Common myeloid progenitor, CD34-positive (primary cell): ENCODE results near the gene CDH22.

ENCODE experiments used
- CTCF ChIA-PET: fragments of 350-600 bp; sonication (Branson Sonifier 250); formaldehyde crosslinking; loops from one replicate; lab custom pipeline; 2021; ENCODE audit warnings: antibody characterized with exemption; lab: Charles Lee
- POLR2A ChIA-PET: fragments of 350-600 bp; sonication (Branson Sonifier 250); formaldehyde crosslinking; loops from one replicate; lab custom pipeline; 2021; ENCODE audit warnings: antibody characterized with exemption; lab: Charles Lee
- DNase-seq, 3 donors: peaks; one replicate each; pipeline versions ENCODE4 v3.0.0 to v3.0.0-alpha.2; 2013
- H3K27ac ChIP-seq, 2 experiments: 1 replicate in 1 of 2; 2 replicates in 1 of 2; pipeline ENCODE4 v1.7.0; 2013; ENCODE audit warnings: inconsistent platforms in 2 of 2, low read length in 2 of 2, mild to moderate bottlenecking in 2 of 2, low read depth in 1 of 2, moderate library complexity in 1 of 2; ENCODE audit not compliant: severe bottlenecking in 2 of 2, insufficient read depth in 1 of 2, poor library complexity in 1 of 2
- H3K27me3 ChIP-seq, 5 experiments: replicated peaks in 2 of 5; 1 replicate in 3 of 5; 2 replicates in 2 of 5; pipeline versions ENCODE4 v1.6.1 to v1.7.0; 2013; ENCODE audit warnings: low read length in 4 of 5, mild to moderate bottlenecking in 2 of 5, moderate library complexity in 2 of 5, inconsistent platforms in 1 of 5; ENCODE audit not compliant: insufficient read depth in 5 of 5, control insufficient read depth in 4 of 5
- H3K36me3 ChIP-seq, 4 experiments: 1 replicate in 2 of 4; 2 replicates in 2 of 4; pipeline versions ENCODE4 v1.6.1 to v1.7.0; 2013; ENCODE audit warnings: low read length in 3 of 4, control low read depth in 1 of 4, mild to moderate bottlenecking in 1 of 4; ENCODE audit not compliant: control insufficient read depth in 4 of 4, insufficient read depth in 4 of 4
- H3K4me1 ChIP-seq, 4 experiments: 1 replicate in 3 of 4; 2 replicates in 1 of 4; pipeline versions ENCODE4 v1.6.1 to v1.7.1; 2013; ENCODE audit warnings: low read length in 3 of 4, mild to moderate bottlenecking in 3 of 4, control low read depth in 1 of 4, inconsistent platforms in 1 of 4, moderate library complexity in 1 of 4; ENCODE audit not compliant: control insufficient read depth in 4 of 4, insufficient read depth in 4 of 4; ENCODE audit errors: control extremely low read depth in 1 of 4
- H3K4me3 ChIP-seq, 7 experiments: 1 replicate in 4 of 7; 2 replicates in 3 of 7; pipeline versions ENCODE4 v1.5.1 to v1.7.0; 2013; ENCODE audit warnings: mild to moderate bottlenecking in 7 of 7, low read length in 6 of 7, moderate library complexity in 6 of 7, inconsistent platforms in 2 of 7, low read depth in 2 of 7, control low read depth in 1 of 7; ENCODE audit not compliant: insufficient read depth in 4 of 7, control insufficient read depth in 1 of 7; ENCODE audit errors: extremely low read depth in 1 of 7
- H3K9me3 ChIP-seq, 5 experiments: 1 replicate in 4 of 5; 2 replicates in 1 of 5; pipeline versions ENCODE4 v1.6.1 to v1.7.1; 2013; ENCODE audit warnings: low read length in 4 of 5, mild to moderate bottlenecking in 2 of 5, inconsistent platforms in 1 of 5, low read depth in 1 of 5, moderate library complexity in 1 of 5; ENCODE audit not compliant: control insufficient read depth in 4 of 5, insufficient read depth in 2 of 5; ENCODE audit errors: control extremely low read depth in 1 of 5
- WGBS: methylation state at CpG from one replicate; pipeline ENCODE4 v1.1.5; 2013; ENCODE audit not compliant: insufficient coverage; 5-methylcytosine and 5-hydroxymethylcytosine counted together

The CDH22 gene

GRCh38 chr20:46279103-46279502 is 29.2 kb downstream of the CDH22 start:
- 68% methylated on average over 6 of the region's 10 CpGs for WGBS
- H3K36me3 ChIP-seq, result no peaks in the 10 kb centered on the region
- no peak overlapping the region for H3K27ac ChIP-seq
- peaks cover 0 to 5% (median 2%) of the 10 kb centered on the region in 5 experiments for H3K9me3 ChIP-seq
- H3K4me3 ChIP-seq, result no peak overlapping the region
- CTCF ChIA-PET, result interaction anchor here (1.3 kb wide), 1 partner anchor 146 kb away, joined by 4 read pairs; no protein-coding TSS in a partner anchor
- POLR2A ChIA-PET, result no interaction called here
- H3K27me3 ChIP-seq, result peaks cover 3 to 88% (median 14%) of the 10 kb centered on the region in 5 experiments
- H3K4me1 ChIP-seq, result no peaks in the 10 kb centered on the region
- no peak for DNase-seq

DNA sequence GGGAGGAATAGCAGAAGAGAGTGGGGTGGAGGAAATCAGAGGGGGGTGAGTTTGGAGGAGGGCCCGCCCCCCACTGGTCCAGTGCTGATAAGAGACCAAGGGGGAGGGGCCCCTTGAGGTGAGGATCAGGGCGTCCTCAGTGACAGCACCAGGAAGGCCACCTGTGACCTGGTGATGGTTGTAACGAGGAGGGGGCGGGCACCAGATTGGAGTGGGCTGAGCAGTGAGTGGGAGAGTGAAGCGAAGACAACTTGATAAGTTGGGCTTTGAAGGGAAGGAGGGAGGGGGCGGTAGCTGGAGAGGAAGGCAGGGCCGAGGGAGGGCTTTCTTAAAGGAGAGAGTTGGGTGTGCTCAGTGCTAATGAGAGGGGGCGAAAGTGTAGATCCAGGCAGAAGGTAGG is 30.7 kb downstream of the CDH22 start:
- DNase-seq, result no peak
- Histone ChIP-seq H3K9me3 (peaks cover 0 to 12% (median 2%) of the 10 kb centered on the region in 5 experiments), H3K27me3 (peaks cover 3 to 79% (median 14%) of the 10 kb centered on the region in 5 experiments), H3K36me3 (no peaks in the 10 kb centered on the region), H3K4me1 (no peaks in the 10 kb centered on the region), H3K4me3 (no peak overlapping the region), H3K27ac (no peak overlapping the region)
- POLR2A ChIA-PET, result no interaction called here
- CTCF ChIA-PET, result no interaction called here
- 31% methylated on average over 7 of the region's 8 CpGs for WGBS

DNA sequence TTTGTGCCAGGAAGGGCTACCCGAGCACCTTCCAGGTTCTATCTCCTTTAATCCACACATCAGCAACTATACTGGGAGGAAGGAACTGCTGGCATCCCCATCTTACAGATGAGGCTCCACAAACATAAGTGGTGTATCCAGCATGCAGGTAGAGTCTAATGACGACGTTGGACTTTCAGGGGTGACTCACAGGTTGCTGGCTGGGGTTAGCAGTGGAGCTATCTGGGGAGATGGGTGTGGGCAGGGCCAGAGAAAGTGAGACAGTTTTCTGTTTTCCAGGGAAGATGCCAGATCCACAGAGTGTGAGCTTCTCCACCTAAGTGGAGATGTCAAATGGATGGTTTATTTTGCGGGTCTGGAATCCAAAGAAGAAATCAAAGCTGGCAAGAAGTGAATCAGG is 31.8 kb downstream of the CDH22 start:
- POLR2A ChIA-PET, result no interaction called here
- peaks cover 7 to 82% (median 9%) of the 10 kb centered on the region in 5 experiments for H3K27me3 ChIP-seq
- no peak for DNase-seq
- H3K9me3 ChIP-seq, result peaks cover 0 to 18% (median 3%) of the 10 kb centered on the region in 5 experiments
- H3K36me3 ChIP-seq, result no peaks in the 10 kb centered on the region
- no peak overlapping the region for H3K4me3 ChIP-seq
- H3K4me1 ChIP-seq, result no peaks in the 10 kb centered on the region
- WGBS, result 83% methylated on average over 4 of the region's 4 CpGs
- H3K27ac ChIP-seq, result no peak overlapping the region
- CTCF ChIA-PET, result no interaction called here

GRCh38 chr20:46275091-46275490 is 33.2 kb downstream of the CDH22 start:
- H3K4me3 ChIP-seq, result no peak overlapping the region
- CTCF ChIA-PET, result no interaction called here
- peaks cover 0 to 18% (median 3%) of the 10 kb centered on the region in 5 experiments for H3K9me3 ChIP-seq
- no peaks in the 10 kb centered on the region for H3K4me1 ChIP-seq
- H3K27ac ChIP-seq, result no peak overlapping the region
- POLR2A ChIA-PET, result no interaction called here
- no peaks in the 10 kb centered on the region for H3K36me3 ChIP-seq
- WGBS, result 84% methylated on average over 4 of the region's 4 CpGs
- DNase-seq, result no peak
- H3K27me3 ChIP-seq, result peaks cover 5 to 86% (median 14%) of the 10 kb centered on the region in 5 experiments

DNA sequence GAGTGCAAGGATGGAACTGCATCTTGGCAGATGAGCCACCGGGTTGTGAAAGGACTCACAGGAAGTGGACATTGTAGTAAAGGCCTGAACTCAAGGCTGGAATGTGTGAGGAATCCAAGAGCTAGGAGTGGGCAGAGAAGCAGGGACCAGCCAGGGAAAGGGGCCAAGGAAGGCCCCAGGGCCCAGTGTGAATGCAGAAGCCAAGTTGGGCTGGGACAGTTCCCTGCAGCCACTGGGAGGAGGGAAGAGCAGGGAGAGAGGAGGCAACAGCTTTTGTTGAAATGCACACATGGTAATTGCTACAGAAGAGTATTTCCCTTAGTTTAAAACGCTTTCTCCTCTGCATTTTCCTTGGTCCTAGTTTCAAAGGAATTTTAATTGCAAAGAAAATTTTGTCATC is 34.6 kb downstream of the CDH22 start:
- WGBS, result 33% methylated on average over 2 of the region's 2 CpGs
- CTCF ChIA-PET, result interaction anchor here (0.9 kb wide), 1 partner anchor 80 kb away, joined by 3 read pairs; no protein-coding TSS in a partner anchor
- Histone ChIP-seq H3K4me3 (no peak overlapping the region), H3K27me3 (peaks cover 5 to 88% (median 14%) of the 10 kb centered on the region in 5 experiments), H3K36me3 (no peaks in the 10 kb centered on the region), H3K27ac (no peak overlapping the region), H3K9me3 (peaks cover 0 to 18% (median 3%) of the 10 kb centered on the region in 5 experiments), H3K4me1 (no peaks in the 10 kb centered on the region)
- DNase-seq, result no peak
- POLR2A ChIA-PET, result no interaction called here

DNA sequence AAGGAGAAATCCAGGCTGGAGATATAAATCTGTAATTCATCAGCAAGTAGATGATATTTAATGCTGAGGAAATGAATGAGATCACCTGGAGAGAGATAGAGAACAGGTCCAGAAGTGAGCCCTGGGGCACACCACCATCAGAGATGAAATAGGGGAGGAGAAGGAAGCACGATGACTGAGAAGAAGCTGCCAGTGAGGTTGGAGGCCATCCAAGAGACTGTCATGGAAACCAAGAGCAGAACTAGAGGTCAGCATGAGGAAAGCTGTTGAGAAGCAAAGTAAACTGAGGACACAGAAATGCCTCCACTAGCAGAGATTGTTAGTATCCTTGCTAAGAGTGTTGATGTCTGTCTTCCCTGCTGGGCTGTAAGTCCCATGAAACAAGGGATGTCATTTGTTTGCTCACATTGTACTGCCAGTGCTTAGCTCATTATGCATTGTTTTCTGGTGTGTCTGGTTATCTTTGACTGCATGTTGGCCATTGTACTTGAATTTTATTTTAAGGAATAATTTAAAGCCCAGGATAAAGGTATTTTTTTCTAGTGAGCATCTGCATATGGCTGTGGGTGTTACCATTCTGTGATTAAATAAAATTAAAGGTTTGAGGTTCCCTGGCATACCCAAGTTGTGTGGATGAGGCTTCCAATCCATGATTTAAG is 35.8 kb downstream of the CDH22 start:
- no peak for DNase-seq
- H3K4me1 ChIP-seq, result no peaks in the 10 kb centered on the region
- ChIA-PET CTCF (no interaction called here), POLR2A (no interaction called here)
- no peak overlapping the region for H3K4me3 ChIP-seq
- peaks cover 7 to 88% (median 16%) of the 10 kb centered on the region in 5 experiments for H3K27me3 ChIP-seq
- H3K36me3 ChIP-seq, result no peaks in the 10 kb centered on the region
- WGBS, result 78% methylated on average over 1 of the region's 1 CpG
- no peak overlapping the region for H3K27ac ChIP-seq
- H3K9me3 ChIP-seq, result peaks cover 0 to 18% (median 3%) of the 10 kb centered on the region in 5 experiments

DNA sequence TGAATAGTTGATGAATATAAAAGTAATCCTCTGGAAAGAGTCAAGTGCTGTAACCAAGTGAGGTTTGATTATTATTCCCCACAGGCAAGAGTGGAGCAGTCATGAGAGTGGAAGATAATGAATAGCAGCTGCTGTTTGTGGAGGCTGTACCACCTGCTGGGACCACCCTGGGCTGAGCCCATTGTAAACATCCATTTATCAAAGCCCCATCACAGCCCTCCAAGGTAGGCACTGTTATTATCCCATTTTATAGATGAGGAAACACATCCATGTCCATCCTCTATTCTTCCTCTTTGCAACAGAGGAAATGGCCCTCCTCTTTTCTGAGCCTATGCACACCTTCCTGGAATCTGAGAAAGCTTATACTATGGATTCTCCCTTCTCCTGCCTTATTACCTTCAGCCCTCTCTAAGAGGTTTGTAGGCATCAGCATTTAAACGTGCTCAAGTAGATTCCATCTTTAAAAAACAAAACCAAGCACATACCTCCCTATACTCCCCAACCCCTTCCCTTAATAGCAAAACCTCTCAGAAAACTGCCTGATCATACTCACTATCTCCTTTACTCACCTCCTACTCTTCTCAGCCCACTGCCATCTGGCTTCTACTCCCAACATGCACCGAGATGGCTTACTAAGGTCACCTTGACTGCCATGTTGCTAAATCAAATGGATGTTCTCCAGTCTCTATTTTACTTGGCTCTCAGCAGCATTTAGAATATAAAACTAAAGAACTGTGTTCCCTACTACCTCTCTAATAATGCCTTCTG is 37.1 kb downstream of the CDH22 start:
- Histone ChIP-seq H3K4me3 (no peak overlapping the region), H3K9me3 (peaks cover 0 to 18% (median 3%) of the 10 kb centered on the region in 5 experiments), H3K36me3 (no peaks in the 10 kb centered on the region), H3K4me1 (no peaks in the 10 kb centered on the region), H3K27me3 (peaks cover 7 to 83% (median 17%) of the 10 kb centered on the region in 5 experiments), H3K27ac (no peak overlapping the region)
- ChIA-PET CTCF (no interaction called here), POLR2A (no interaction called here)
- 86% methylated on average over 2 of the region's 2 CpGs for WGBS
- DNase-seq, result no peak
